ENCODE data around the gene PCDHGA1.

The PCDHGA1 gene

GRCh38 chr5:141525653-141526052 is 195.3 kb downstream of the PCDHGA1 start:
- peak overlapping the region; percentile 51; the same call in 1 of the 2 replicates for H3K9ac ChIP-seq
- peak overlapping the region; percentile 47 for H3K27ac ChIP-seq
- peaks cover 92% of the 10 kb centered on the region for H3K4me1 ChIP-seq
- no peaks in the 10 kb centered on the region for H3K9me3 ChIP-seq
- no peak overlapping the region for H3K4me3 ChIP-seq
- no peaks in the 10 kb centered on the region for H3K27me3 ChIP-seq
- H4K20me1 ChIP-seq, result no peaks in the 10 kb centered on the region
- H3K36me3 ChIP-seq, result peaks cover 94% of the 10 kb centered on the region
- H3K4me2 ChIP-seq, result peak overlapping the region; percentile 62
- TF ChIP-seq Cebpa-rat (IDR thresholded peaks at IDR 0.05), result no peak

- no peaks in the 10 kb centered on the region for H4K20me1 ChIP-seq
- H3K27ac ChIP-seq, result peak overlapping the region; percentile 59; the same call in 1 of the 2 replicates
- H3K4me1 ChIP-seq, result peaks cover 91% of the 10 kb centered on the region
- no peaks in the 10 kb centered on the region for H3K9me3 ChIP-seq
- no peak for TF ChIP-seq Cebpa-rat (IDR thresholded peaks at IDR 0.05)
- peaks cover 94% of the 10 kb centered on the region for H3K36me3 ChIP-seq
- peak overlapping the region; percentile 58 for H3K4me2 ChIP-seq
- H3K4me3 ChIP-seq, result no peak overlapping the region
- no peaks in the 10 kb centered on the region for H3K27me3 ChIP-seq
- no peak overlapping the region for H3K9ac ChIP-seq
Observed at GRCh38 chr5:141527426-141527825, 197.1 kb downstream of the PCDHGA1 start.

- peak overlapping the region; percentile 59 for H3K27ac ChIP-seq
- peaks cover 94% of the 10 kb centered on the region for H3K36me3 ChIP-seq
- H3K4me2 ChIP-seq, result peak overlapping the region; percentile 58
Observed at GRCh38 chr5:141528291-141528984, 198.1 kb downstream of the PCDHGA1 start.

DNA sequence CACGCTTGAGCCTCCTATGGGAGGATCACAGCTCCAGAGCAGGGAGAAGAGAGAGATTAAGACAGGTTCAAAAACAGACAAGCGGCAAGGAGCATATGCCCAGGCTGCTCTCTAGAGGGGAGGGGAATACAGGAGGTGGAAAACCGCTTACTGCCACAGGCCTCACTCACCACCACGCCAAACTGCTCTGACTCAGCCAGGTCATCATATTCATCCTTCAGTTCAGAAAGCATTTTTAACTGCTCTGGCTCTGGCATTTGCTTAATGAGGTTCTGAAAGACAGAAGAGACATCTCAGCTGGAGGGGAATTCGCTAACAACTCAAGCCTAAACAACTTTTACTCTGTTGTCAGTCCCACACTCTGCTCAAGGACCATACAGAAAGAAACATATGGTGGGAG is 198.7 kb downstream of the PCDHGA1 start:
- no peaks in the 10 kb centered on the region for H3K9me3 ChIP-seq
- H3K4me1 ChIP-seq, result peaks cover 78% of the 10 kb centered on the region
- no peak overlapping the region for H3K4me3 ChIP-seq
- no peaks in the 10 kb centered on the region for H3K27me3 ChIP-seq
- H3K27ac ChIP-seq, result peak overlapping the region; percentile 59
- no peaks in the 10 kb centered on the region for H4K20me1 ChIP-seq
- H3K9ac ChIP-seq, result peak overlapping the region; percentile 40; the same call in 1 of the 2 replicates
- H3K36me3 ChIP-seq, result peaks cover 94% of the 10 kb centered on the region
- no peak for TF ChIP-seq Cebpa-rat (IDR thresholded peaks at IDR 0.05)
- peak overlapping the region; percentile 58 for H3K4me2 ChIP-seq

More at GRCh38 chr5:141528291-141528984, 198.1 kb downstream of the PCDHGA1 start:
- TF ChIP-seq Cebpa-rat (IDR thresholded peaks at IDR 0.05), result no peak; the same call in 1 of the 2 replicates
- peak overlapping the region; percentile 13; the same call in 1 of the 2 replicates for H3K9ac ChIP-seq
- H3K27me3 ChIP-seq, result no peaks in the 10 kb centered on the region
- H3K9me3 ChIP-seq, result no peaks in the 10 kb centered on the region
- no peak overlapping the region for H3K4me3 ChIP-seq
- no peaks in the 10 kb centered on the region for H4K20me1 ChIP-seq
- peaks cover 81% of the 10 kb centered on the region for H3K4me1 ChIP-seq

- Histone ChIP-seq H3K36me3 (peaks cover 97% of the 10 kb centered on the region), H3K4me2 (peak overlapping the region; percentile 58), H3K9me3 (no peaks in the 10 kb centered on the region), H3K9ac (peak overlapping the region; percentile 40; the same call in 1 of the 2 replicates), H4K20me1 (no peaks in the 10 kb centered on the region), H3K27me3 (no peaks in the 10 kb centered on the region), H3K4me3 (no peak overlapping the region), H3K4me1 (peaks cover 70% of the 10 kb centered on the region), H3K27ac (peak overlapping the region; percentile 59; the same call in 1 of the 2 replicates)
- TF ChIP-seq Cebpa-rat (IDR thresholded peaks at IDR 0.05), result no peak
Observed at GRCh38 chr5:141529873-141530272, 199.6 kb downstream of the PCDHGA1 start.

GRCh38 chr5:141532726-141533125 is 202.4 kb downstream of the PCDHGA1 start:
- H3K36me3 ChIP-seq, result peaks cover 98% of the 10 kb centered on the region
- H3K27ac ChIP-seq, result no peak overlapping the region
- no peak overlapping the region for H3K4me2 ChIP-seq
- TF ChIP-seq Cebpa-rat (IDR thresholded peaks at IDR 0.05), result no peak
- H3K9me3 ChIP-seq, result no peaks in the 10 kb centered on the region
- H3K4me3 ChIP-seq, result no peak overlapping the region
- no peaks in the 10 kb centered on the region for H4K20me1 ChIP-seq
- no peak overlapping the region for H3K9ac ChIP-seq
- H3K27me3 ChIP-seq, result no peaks in the 10 kb centered on the region
- peaks cover 46% of the 10 kb centered on the region for H3K4me1 ChIP-seq

DNA sequence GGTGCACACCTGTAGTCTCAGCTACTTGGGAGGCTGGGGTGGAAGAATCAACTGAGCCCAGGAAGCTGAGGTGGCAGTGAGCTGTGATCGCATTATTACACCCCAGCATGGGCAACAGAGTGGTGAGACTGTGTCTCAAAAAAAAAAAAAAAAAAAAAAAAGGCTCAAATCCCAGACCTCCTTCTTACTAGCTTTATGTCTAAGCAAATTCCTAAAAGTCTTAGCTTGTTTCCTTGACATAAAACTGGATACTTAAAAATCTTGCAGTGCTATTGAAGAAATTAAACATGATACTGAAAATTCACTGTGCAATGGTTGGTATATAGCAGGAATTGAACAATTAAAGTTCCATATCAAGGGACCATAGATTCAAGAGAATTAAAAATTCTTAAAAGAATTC is 203.6 kb downstream of the PCDHGA1 start:
- no peak overlapping the region for H3K27ac ChIP-seq
- peaks cover 34% of the 10 kb centered on the region for H3K4me1 ChIP-seq

GRCh38 chr5:141534492-141535213 is 204.3 kb downstream of the PCDHGA1 start:
- no peak overlapping the region for H3K27ac ChIP-seq

More for the DNA sequence above, 203.6 kb downstream of the PCDHGA1 start:
- TF ChIP-seq Cebpa-rat (IDR thresholded peaks at IDR 0.05), result no peak
- Histone ChIP-seq H4K20me1 (no peaks in the 10 kb centered on the region), H3K9ac (no peak overlapping the region), H3K27me3 (no peaks in the 10 kb centered on the region), H3K4me3 (no peak overlapping the region), H3K36me3 (peaks cover 97% of the 10 kb centered on the region), H3K9me3 (no peaks in the 10 kb centered on the region), H3K4me2 (no peak overlapping the region)

GRCh38 chr5:141543053-141543452 is 212.7 kb downstream of the PCDHGA1 start:
- Histone ChIP-seq H3K9ac (no peak overlapping the region), H3K9me3 (peaks cover 19% of the 10 kb centered on the region), H3K4me3 (no peak overlapping the region), H3K27ac (no peak overlapping the region), H3K4me1 (no peaks in the 10 kb centered on the region), H3K36me3 (peaks cover 98% of the 10 kb centered on the region), H3K4me2 (no peak overlapping the region), H3K27me3 (no peaks in the 10 kb centered on the region), H4K20me1 (no peaks in the 10 kb centered on the region)
- TF ChIP-seq Cebpa-rat (IDR thresholded peaks at IDR 0.05), result no peak

More at GRCh38 chr5:141534492-141535213, 204.3 kb downstream of the PCDHGA1 start:
- no peak overlapping the region for H3K4me2 ChIP-seq
- H3K9ac ChIP-seq, result no peak overlapping the region
- H3K4me1 ChIP-seq, result peaks cover 26% of the 10 kb centered on the region
- no peaks in the 10 kb centered on the region for H4K20me1 ChIP-seq
- H3K9me3 ChIP-seq, result no peaks in the 10 kb centered on the region
- TF ChIP-seq Cebpa-rat (IDR thresholded peaks at IDR 0.05), result no peak
- no peak overlapping the region for H3K4me3 ChIP-seq
- H3K27me3 ChIP-seq, result no peaks in the 10 kb centered on the region
- peaks cover 97% of the 10 kb centered on the region for H3K36me3 ChIP-seq

DNA sequence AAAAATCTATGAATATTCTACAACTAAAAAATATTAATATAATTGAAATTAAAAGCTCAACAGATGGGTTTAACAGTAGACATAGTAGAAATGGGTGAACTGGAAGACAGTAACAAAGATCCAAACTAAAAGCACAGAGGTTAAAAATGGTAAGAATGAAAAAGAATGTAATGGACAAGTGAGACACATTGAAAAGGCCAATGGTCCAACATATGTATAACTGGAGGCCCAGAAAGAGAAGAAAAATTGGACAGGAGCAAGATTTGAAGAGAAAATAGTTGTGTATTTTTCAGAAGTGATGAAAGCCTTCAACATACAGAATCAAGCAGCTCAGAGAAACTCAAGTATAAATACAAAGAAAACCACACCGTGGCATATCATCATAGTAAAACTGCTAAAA is 217.2 kb downstream of the PCDHGA1 start:
- H3K9ac ChIP-seq, result no peak overlapping the region
- no peak overlapping the region for H3K4me3 ChIP-seq
- peaks cover 26% of the 10 kb centered on the region for H3K9me3 ChIP-seq
- peaks cover 92% of the 10 kb centered on the region for H3K36me3 ChIP-seq
- H3K27ac ChIP-seq, result no peak overlapping the region
- no peak for TF ChIP-seq Cebpa-rat (IDR thresholded peaks at IDR 0.05)
- no peak overlapping the region for H3K4me2 ChIP-seq
- no peaks in the 10 kb centered on the region for H4K20me1 ChIP-seq
- H3K27me3 ChIP-seq, result no peaks in the 10 kb centered on the region
- no peaks in the 10 kb centered on the region; the same call in 1 of the 2 replicates for H3K4me1 ChIP-seq

Measured in BLaER1 (cell line).